SK-N-SH (cell line): ENCODE results near the gene KPNA2. TPM values are rescaled to one million over a fixed set of nuclear protein-coding genes. Genes with fewer than 3 reads are reported as not detected.
"Not testable (repeated sequence)": the region's sequence is repeated elsewhere in the genome, so short reads cannot be mapped to it uniquely, and the experiment has no call there.

Experiments used
- CTCF ChIA-PET: fragments of 300-600, 350-600 bp; formaldehyde crosslinking; extraction: SDS; loops from one replicate; lab custom pipeline; 2021; lab: Yijun Ruan, JAX
- POLR2A ChIA-PET: fragments of 350-600 bp; sonication (Branson Sonifier 250); formaldehyde crosslinking; extraction: SDS; loops from one replicate; lab custom pipeline; 2020; ENCODE audit warnings: antibody characterized with exemption, inconsistent platforms; lab: Yijun Ruan, JAX
- DNase-seq: peaks from one replicate; pipeline ENCODE4 v3.0.0; 2012
- H2AFZ ChIP-seq: fragments of 200-600 bp; sonication (generic); 2 replicates; pipeline ENCODE4 v1.8.1; 2016; ENCODE audit warnings: antibody characterized with exemption, mild to moderate bottlenecking, low read depth
- H3F3A ChIP-seq: fragments of 200-600 bp; sonication (generic); replicated peaks from 2 replicates; pipeline ENCODE3; 2016; ENCODE audit warnings: antibody characterized with exemption, mild to moderate bottlenecking; ENCODE audit not compliant: insufficient read depth
- H3K27ac ChIP-seq, 2 experiments: fragments of 200-500 bp in 1 of 2; fragments of 200-600 bp in 1 of 2; sonication (Bioruptor generic) in 1 of 2; sonication (generic), shearing (Covaris generic) in 1 of 2; 2 replicates each; pipeline versions ENCODE4 v1.5.1 to v1.6.1; 2014 to 2016; ENCODE audit warnings: low read depth in 2 of 2, inconsistent platforms in 1 of 2, low read length in 1 of 2, mild to moderate bottlenecking in 1 of 2, mixed read lengths in 1 of 2
- H3K27me3 ChIP-seq: fragments of 200-600 bp; sonication (generic), shearing (Covaris generic); 2 replicates; pipeline ENCODE4 v1.6.1; 2016; ENCODE audit warnings: mixed run types; ENCODE audit not compliant: insufficient read depth
- H3K36me3 ChIP-seq, 2 experiments: fragments of 200-500 bp in 1 of 2; fragments of 200-600 bp in 1 of 2; sonication (Bioruptor generic) in 1 of 2; sonication (generic) in 1 of 2; replicated peaks in 1 of 2; 2 replicates each; pipeline versions ENCODE3 to v1.5.1; 2014 to 2016; ENCODE audit warnings: low read length in 1 of 2, mild to moderate bottlenecking in 1 of 2; ENCODE audit not compliant: insufficient read depth in 2 of 2, control insufficient read depth in 1 of 2
- H3K4me1 ChIP-seq, 2 experiments: fragments of 200-500 bp in 1 of 2; fragments of 200-600 bp in 1 of 2; sonication (Bioruptor generic) in 1 of 2; sonication (generic), shearing (Covaris generic) in 1 of 2; 2 replicates each; pipeline versions ENCODE4 v1.5.1 to v1.6.1; 2014 to 2016; ENCODE audit warnings: low read depth in 1 of 2, low read length in 1 of 2, mixed run types in 1 of 2; ENCODE audit not compliant: insufficient read depth in 2 of 2, control insufficient read depth in 1 of 2
- H3K4me2 ChIP-seq: fragments of 200-600 bp; sonication (generic), shearing (Covaris generic); 2 replicates; pipeline ENCODE4 v1.6.1; 2017; ENCODE audit warnings: mixed run types
- H3K4me3 ChIP-seq, 2 experiments: fragments of 200-500 bp in 1 of 2; fragments of 200-600 bp in 1 of 2; sonication (Bioruptor generic) in 1 of 2; sonication (generic), shearing (Covaris generic) in 1 of 2; 2 replicates each; pipeline versions ENCODE4 v1.5.1 to v1.8.1; 2014 to 2016; ENCODE audit warnings: low read depth in 2 of 2, inconsistent platforms in 1 of 2, low read length in 1 of 2, mild to moderate bottlenecking in 1 of 2, mixed read lengths in 1 of 2, moderate library complexity in 1 of 2
- H3K79me2 ChIP-seq: fragments of 200-600 bp; sonication (generic); 2 replicates; pipeline ENCODE4 v1.8.1; 2017; ENCODE audit warnings: mild to moderate bottlenecking; ENCODE audit not compliant: insufficient read depth
- H3K9ac ChIP-seq: fragments of 200-600 bp; sonication (generic); 2 replicates; pipeline ENCODE4 v1.6.1; 2017; ENCODE audit warnings: mixed run types
- H3K9me2 ChIP-seq: fragments of 200-600 bp; sonication (generic); 2 replicates; pipeline ENCODE4 v1.6.1; 2017; ENCODE audit warnings: mixed run types
- H3K9me3 ChIP-seq: fragments of 200-600 bp; sonication (generic); 2 replicates; pipeline ENCODE4 v1.6.1; 2017; ENCODE audit warnings: mixed run types, mild to moderate bottlenecking, moderate library complexity
- H4K20me1 ChIP-seq: fragments of 200-600 bp; sonication (generic); 2 replicates; pipeline ENCODE4 v1.6.1; 2017; ENCODE audit warnings: mild to moderate bottlenecking, mixed run types; ENCODE audit not compliant: insufficient read depth
- CHD2 ChIP-seq: fragments of 150-350 bp; IDR thresholded peaks from 2 replicates; pipeline ENCODE4 v1.6.1; 2018; ENCODE audit warnings: low read length; ENCODE audit not compliant: partially characterized antibody
- ELF1 ChIP-seq: IDR thresholded peaks from 2 replicates; pipeline ENCODE4 v1.4.0; 2012
- EP300 ChIP-seq, 2 experiments: IDR thresholded peaks; 2 replicates each; pipeline versions ENCODE4 v1.4.0 to v1.6.1; 2012; ENCODE audit warnings: borderline replicate concordance in 1 of 2, low read depth in 1 of 2, low read length in 1 of 2
- FOSL2 ChIP-seq: IDR thresholded peaks from 2 replicates; pipeline ENCODE4 v1.4.0; 2012; ENCODE audit warnings: low read depth, mild to moderate bottlenecking, moderate library complexity, borderline replicate concordance
- GATA2 ChIP-seq: sonication (generic); formaldehyde crosslinking; IDR thresholded peaks from 2 replicates; pipeline ENCODE4 v1.5.0; 2020; ENCODE audit warnings: mild to moderate bottlenecking, missing genetic modification reagents
- JUND ChIP-seq: IDR thresholded peaks from 2 replicates; pipeline ENCODE4 v1.4.0; 2012
- NFIC ChIP-seq: IDR thresholded peaks from 2 replicates; pipeline ENCODE4 v1.4.0; 2012; ENCODE audit warnings: borderline replicate concordance
- RCOR1 ChIP-seq: fragments of 150-350 bp; IDR thresholded peaks from 2 replicates; pipeline ENCODE4 v1.6.1; 2017; ENCODE audit warnings: antibody characterized with exemption, low read length
- REST ChIP-seq: IDR thresholded peaks from 2 replicates; pipeline ENCODE4 v1.6.1; 2012; ENCODE audit warnings: mild to moderate bottlenecking, low read depth, low read length, moderate library complexity
- RXRA ChIP-seq: IDR thresholded peaks from 2 replicates; pipeline ENCODE4 v1.4.0; 2012; ENCODE audit warnings: low read depth, mild to moderate bottlenecking, borderline replicate concordance
- SIN3A ChIP-seq: IDR thresholded peaks from 2 replicates; pipeline ENCODE4 v1.6.1; 2012; ENCODE audit warnings: low read depth, mild to moderate bottlenecking, low read length, moderate library complexity, borderline replicate concordance
- TCF12 ChIP-seq: IDR thresholded peaks from 2 replicates; pipeline ENCODE4 v1.4.0; 2012
- USF1 ChIP-seq: IDR thresholded peaks from 2 replicates; pipeline ENCODE4 v1.4.0; 2012; ENCODE audit warnings: low read depth, borderline replicate concordance
- YY1 ChIP-seq: IDR thresholded peaks from 2 replicates; pipeline ENCODE4 v1.4.0; 2012; ENCODE audit warnings: low read depth, mild to moderate bottlenecking
- WGBS: methylation state at CpG from one replicate; pipeline ENCODE4 v1.1.6; 2017; ENCODE audit warnings: low lambda C conversion rate; 5-methylcytosine and 5-hydroxymethylcytosine counted together
- polyA plus RNA-seq, 3 experiments: library from polyadenylated mRNA; depleted of rRNA; stranded (reverse); fragments of >200 nt; gene quantifications; 2 replicates each; pipeline ENCODE4 v1.2.3, GENCODE V29; 2012

The KPNA2 gene
- polyA plus RNA-seq, 1 of the 3 experiments (the other 2 are of a cell fraction) = 122 TPM

GRCh38 chr17:68074279-68074678, 38.7 kb downstream of the KPNA2 start:
- CTCF ChIA-PET = interaction anchor here (1.3 kb wide), 1 partner anchor 127 kb away, joined by 6 read pairs; no protein-coding TSS in a partner anchor
- Histone ChIP-seq H3F3A (peaks cover 7% of the 10 kb centered on the region), H3K9ac (no peak overlapping the region), H3K4me1 (no peaks in the 10 kb centered on the region; a peak in 1 of 4 replicates), H3K9me2 (no peaks in the 10 kb centered on the region), H3K4me3 (no peak overlapping the region), H3K79me2 (no peaks in the 10 kb centered on the region), H2AFZ (no peak overlapping the region), H3K27ac (no peak overlapping the region), H4K20me1 (no peaks in the 10 kb centered on the region), H3K36me3 (no peaks in the 10 kb centered on the region), H3K4me2 (no peak overlapping the region), H3K9me3 (no peaks in the 10 kb centered on the region), H3K27me3 (no peaks in the 10 kb centered on the region)
- DNase-seq = no peak
- TF ChIP-seq REST (no peak), ELF1 (no peak), NFIC (no peak), SIN3A (no peak), RCOR1 (no peak), GATA2 (CRISPR knock-in tag) (no peak), USF1 (no peak), FOSL2 (no peak), CHD2 (no peak), EP300 (IDR thresholded peaks at IDR 0.05; ENCODE audit: borderline replicate concordance in 1 of 2, low read depth in 1 of 2, low read length in 1 of 2) (no peak), RXRA (no peak), YY1 (no peak), JUND (no peak), TCF12 (no peak)
- WGBS = 83% methylated on average over 4 of the region's 4 CpGs
- POLR2A ChIA-PET = no interaction called here

- H4K20me1 ChIP-seq, H3K27ac ChIP-seq, H3K27me3 ChIP-seq, H3K4me3 ChIP-seq, H3K4me2 ChIP-seq, H3K9me3 ChIP-seq, H3K36me3 ChIP-seq, H3K9me2 ChIP-seq, DNase-seq, POLR2A ChIA-PET, H2AFZ ChIP-seq, CTCF ChIA-PET, H3K9ac ChIP-seq, H3F3A ChIP-seq, H3K79me2 ChIP-seq, H3K4me1 ChIP-seq: not testable (repeated sequence)
- WGBS = 91% methylated on average over 1 of the region's 1 CpG
These were observed 40.5 kb downstream of the KPNA2 start for GRCh38 chr17:68075953-68076607.

- H3K4me1 ChIP-seq, H3K9ac ChIP-seq: not testable (repeated sequence)
These were observed 42.0 kb downstream of the KPNA2 start for GRCh38 chr17:68077498-68077897.

More at GRCh38 chr17:68077498-68077897, 42.0 kb downstream of the KPNA2 start:
- H3K79me2 ChIP-seq, H4K20me1 ChIP-seq, H3K36me3 ChIP-seq, H3K4me3 ChIP-seq, H3K9me3 ChIP-seq, DNase-seq, POLR2A ChIA-PET, H3K27me3 ChIP-seq, H3F3A ChIP-seq, H3K4me2 ChIP-seq, H3K9me2 ChIP-seq, H3K27ac ChIP-seq: not testable (repeated sequence)
- CTCF ChIA-PET = interaction anchor here (1.2 kb wide), 1 partner anchor 10 kb away, joined by 3 read pairs; no protein-coding TSS in a partner anchor
- 0 out of 2 replicates have a peak overlapping the region, but pooled peaks have one; percentile 52 for H2AFZ ChIP-seq
- 81% methylated on average over 5 of the region's 5 CpGs for WGBS
